ENCODE data around the gene FGD6.
"Not testable (repeated sequence)": the region's sequence is repeated elsewhere in the genome, so short reads cannot be mapped to it uniquely, and the experiment has no call there.

Gene FGD6

DNA sequence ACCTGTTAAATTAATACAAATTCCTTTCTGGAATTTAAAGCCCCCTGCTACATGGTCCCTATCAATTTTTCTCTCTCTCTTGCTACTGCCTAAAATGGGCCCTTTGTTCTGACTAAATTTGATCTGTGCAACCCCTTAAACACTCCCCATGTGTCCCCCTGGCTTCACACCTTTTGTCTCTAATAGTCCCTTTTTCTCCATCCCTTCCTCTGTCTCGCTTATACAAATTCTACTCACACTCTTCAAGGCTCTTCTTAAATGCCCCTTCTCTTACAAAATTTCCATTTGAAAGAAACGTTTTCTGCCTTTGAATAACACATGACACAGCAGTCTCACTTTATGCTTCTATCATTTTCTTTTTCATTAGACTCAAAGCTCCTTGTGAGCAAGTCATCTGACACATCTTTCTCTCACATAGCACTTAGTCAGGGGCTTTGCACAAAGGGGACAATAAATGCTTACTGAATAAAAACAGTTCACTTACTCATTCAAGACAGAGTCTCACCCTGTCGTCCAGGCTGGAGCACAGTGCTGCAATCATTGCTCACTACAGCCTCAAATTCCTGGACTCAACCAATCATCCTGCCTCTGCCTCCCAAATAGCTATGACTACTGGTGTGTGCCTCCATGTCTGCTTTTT lies 102.4 kb downstream of the FGD6 start:
- ChIA-PET CTCF (no interaction called here), POLR2A (ENCODE audit: low non-redundant PET) (no interaction called here)
- DNase-seq (ENCODE audit: low spot score), result no peak
- TF ChIP-seq, protein P1, sequence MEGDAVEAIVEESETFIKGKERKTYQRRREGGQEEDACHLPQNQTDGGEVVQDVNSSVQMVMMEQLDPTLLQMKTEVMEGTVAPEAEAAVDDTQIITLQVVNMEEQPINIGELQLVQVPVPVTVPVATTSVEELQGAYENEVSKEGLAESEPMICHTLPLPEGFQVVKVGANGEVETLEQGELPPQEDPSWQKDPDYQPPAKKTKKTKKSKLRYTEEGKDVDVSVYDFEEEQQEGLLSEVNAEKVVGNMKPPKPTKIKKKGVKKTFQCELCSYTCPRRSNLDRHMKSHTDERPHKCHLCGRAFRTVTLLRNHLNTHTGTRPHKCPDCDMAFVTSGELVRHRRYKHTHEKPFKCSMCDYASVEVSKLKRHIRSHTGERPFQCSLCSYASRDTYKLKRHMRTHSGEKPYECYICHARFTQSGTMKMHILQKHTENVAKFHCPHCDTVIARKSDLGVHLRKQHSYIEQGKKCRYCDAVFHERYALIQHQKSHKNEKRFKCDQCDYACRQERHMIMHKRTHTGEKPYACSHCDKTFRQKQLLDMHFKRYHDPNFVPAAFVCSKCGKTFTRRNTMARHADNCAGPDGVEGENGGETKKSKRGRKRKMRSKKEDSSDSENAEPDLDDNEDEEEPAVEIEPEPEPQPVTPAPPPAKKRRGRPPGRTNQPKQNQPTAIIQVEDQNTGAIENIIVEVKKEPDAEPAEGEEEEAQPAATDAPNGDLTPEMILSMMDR (conservative IDR thresholded peaks at IDR 0.05; ENCODE audit: low read depth), result no peak
- H3K27ac ChIP-seq, result no peak overlapping the region

DNA sequence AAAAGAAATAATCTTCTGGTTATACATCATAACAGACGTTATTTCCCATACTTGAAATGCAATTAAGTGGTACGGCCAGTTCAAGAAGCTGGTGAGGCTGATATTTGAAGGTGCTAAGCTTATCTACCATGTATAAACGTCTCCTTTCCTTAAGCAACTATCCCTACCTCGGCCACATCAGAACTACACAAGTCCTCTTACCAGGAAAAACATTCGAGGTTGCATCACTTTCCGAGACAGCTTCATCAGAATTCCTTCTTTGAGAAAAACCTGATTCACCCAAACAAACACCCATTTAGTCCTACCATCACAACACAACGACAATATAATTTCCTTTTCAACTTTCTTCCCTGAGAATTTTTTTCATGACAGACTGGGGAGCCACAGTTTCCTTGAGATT lies 109.9 kb downstream of the FGD6 start:
- H3K27ac ChIP-seq, result no peak overlapping the region
- CTCF ChIA-PET, result interaction anchor here (0.6 kb wide), 1 partner anchor 33 kb away, joined by 4 read pairs; no protein-coding TSS in a partner anchor
- TF ChIP-seq, protein P1 (conservative IDR thresholded peaks at IDR 0.05; ENCODE audit: low read depth), result no peak
- DNase-seq (ENCODE audit: low spot score), result no peak
- POLR2A ChIA-PET (ENCODE audit: low non-redundant PET), result no interaction called here

DNA sequence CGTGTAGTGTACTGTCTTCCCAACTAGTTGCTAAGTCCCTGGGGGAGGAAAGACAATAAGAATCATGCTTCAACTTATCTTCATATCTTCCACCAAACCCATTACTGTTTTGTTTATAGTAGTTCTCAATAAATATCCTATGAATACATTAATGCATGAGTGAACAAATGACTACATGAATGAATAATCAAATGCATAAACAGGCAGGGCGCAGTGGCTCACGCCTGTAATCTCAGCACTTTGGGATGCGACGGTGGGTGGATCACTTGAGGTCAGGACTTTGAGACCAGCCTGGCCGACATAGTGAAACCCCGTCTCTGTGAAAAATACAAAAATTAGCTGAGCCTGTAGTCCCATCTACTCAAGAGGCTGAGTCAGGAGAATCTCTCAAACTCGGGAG lies 111.7 kb downstream of the FGD6 start:
- ChIA-PET CTCF (interaction anchor here (0.6 kb wide), 1 partner anchor 421 kb away, joined by 3 read pairs; no protein-coding TSS in a partner anchor), POLR2A (ENCODE audit: low non-redundant PET) (no interaction called here)
- TF ChIP-seq, protein P1 (conservative IDR thresholded peaks at IDR 0.05; ENCODE audit: low read depth), result no peak
- DNase-seq (ENCODE audit: low spot score), result no peak
- no peak overlapping the region for H3K27ac ChIP-seq

DNA sequence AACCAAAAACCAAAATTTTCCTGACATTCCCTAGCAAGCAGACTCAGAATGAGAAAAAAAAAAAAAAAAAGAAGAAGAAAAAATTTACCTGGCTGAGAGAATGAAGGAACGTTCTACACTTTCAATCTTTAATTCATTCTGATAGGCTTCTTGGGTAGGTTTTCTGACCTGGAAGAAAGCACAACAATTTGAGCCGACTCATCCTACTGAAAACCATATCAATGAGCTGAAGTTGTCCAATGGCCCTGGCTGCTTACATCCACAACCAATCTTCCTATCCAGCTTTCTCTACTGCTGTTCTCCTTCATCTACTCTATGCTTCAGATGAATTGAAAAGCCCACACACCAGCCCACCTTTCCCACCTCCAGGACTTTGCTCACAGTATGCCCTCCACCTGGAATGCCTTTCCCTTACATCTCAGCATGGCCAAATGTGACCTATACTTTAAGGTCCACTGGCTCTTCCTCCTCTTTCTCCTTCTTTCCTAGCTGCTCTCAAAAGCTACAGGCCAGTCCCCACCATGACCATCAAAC lies 112.3 kb downstream of the FGD6 start:
- POLR2A ChIA-PET (ENCODE audit: low non-redundant PET), result no interaction called here
- H3K27ac ChIP-seq, result peak overlapping the region; percentile 53
- TF ChIP-seq, protein P1 (conservative IDR thresholded peaks at IDR 0.05; ENCODE audit: low read depth), result no peak
- CTCF ChIA-PET, result interaction anchor here (0.6 kb wide), 1 partner anchor 510 kb away, joined by 5 read pairs; no protein-coding TSS in a partner anchor
- DNase-seq (ENCODE audit: low spot score), result no peak

DNA sequence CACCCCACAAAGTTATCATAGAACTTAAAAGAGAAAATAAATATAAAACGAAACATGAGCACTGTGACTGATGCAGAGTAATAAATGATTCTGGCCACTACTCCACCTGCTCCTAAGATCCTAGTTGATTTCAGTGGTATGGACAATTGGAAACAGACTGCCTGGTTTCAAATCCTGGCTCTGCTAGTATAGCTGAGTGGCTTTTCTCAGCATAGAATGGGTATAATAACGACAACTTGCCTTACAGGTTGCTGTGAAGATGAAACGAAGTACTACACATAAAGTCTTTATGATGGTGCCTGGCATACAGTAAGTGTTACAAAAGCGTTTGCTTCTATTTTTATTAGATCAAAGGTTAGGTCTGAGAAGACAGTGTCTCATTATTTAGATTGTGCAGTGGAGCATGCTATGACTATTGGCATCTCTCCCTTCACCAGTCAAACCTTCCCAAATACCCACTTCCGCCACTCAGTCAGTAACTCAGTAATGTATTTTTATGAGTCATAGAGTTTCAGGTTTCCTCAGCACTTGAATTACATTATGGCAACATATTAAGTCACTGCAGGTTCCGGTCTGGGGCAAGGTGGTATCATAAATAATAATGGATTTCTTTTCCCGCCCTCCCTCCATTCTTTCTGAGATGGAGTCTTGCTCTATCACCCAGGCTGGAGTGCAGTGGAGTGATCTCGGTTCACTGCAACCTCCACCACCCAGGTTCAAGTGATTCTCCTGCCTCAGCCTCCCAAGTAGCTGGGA lies 114.2 kb downstream of the FGD6 start:
- ChIA-PET POLR2A (ENCODE audit: low non-redundant PET) (no interaction called here), CTCF (no interaction called here)
- TF ChIP-seq, protein P1 (conservative IDR thresholded peaks at IDR 0.05; ENCODE audit: low read depth), result no peak
- H3K27ac ChIP-seq, result peak overlapping the region; percentile 79
- DNase-seq (ENCODE audit: low spot score), result peak; percentile 90

DNA sequence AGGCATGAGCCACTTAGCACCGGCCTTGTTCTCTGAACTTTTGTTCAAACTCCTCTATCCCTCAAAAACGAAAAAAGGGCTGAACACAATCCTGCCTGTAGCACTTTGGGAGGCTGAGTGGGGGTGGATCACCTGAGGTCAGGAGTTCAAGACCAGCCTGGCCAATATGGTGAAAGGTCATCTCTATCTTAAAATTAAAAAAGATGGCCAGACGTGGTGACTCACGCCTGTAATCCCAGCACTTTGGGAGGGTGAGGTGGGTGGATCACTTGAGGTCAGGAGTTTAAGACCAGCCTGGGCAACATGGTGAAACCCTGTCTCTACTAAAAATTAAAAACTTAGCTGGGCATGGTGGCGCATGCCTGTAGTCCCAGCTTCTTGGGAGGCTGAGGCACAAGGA lies 115.3 kb downstream of the FGD6 start:
- CTCF ChIA-PET; H3K27ac ChIP-seq; POLR2A ChIA-PET (ENCODE audit: low non-redundant PET); DNase-seq (ENCODE audit: low spot score): not testable (repeated sequence)

All from RWPE1 (cell line).